Endothelial cell of umbilical vein (primary cell): ENCODE results near the gene PLAC1. TPM values are rescaled to one million over a fixed set of nuclear protein-coding genes. Genes with fewer than 3 reads are reported as not detected.

Source experiments
- BruUV-seq: library from RNA; stranded (reverse); fragments of 400-500 nt; replicated peaks from 2 replicates; lab custom pipeline; 2021; lab: Mats Ljungman, UMichigan
- CTCF ChIA-PET: fragments of 300-600, 350-600 bp; sonication (Branson Sonifier 250); formaldehyde crosslinking; loops from one replicate; lab custom pipeline; 2021; ENCODE audit warnings: antibody characterized with exemption, inconsistent platforms; lab: Charles Lee
- POLR2A ChIA-PET: fragments of 300-600, 350-600 bp; sonication (Branson Sonifier 250); formaldehyde crosslinking; loops from one replicate; lab custom pipeline; 2021; ENCODE audit warnings: antibody characterized with exemption, inconsistent platforms; lab: Charles Lee
- DNase-seq: peaks from one replicate; pipeline ENCODE4 v3.0.0-alpha.2; 2011; ENCODE audit warnings: low read depth, low spot score
- FAIRE-seq: peaks from 2 replicates; lab custom pipeline; 2011; peaks lifted over from hg19 to GRCh38; lab: Jason Lieb, UNC
- H2AFZ ChIP-seq: 2 replicates; pipeline ENCODE4 v1.6.0; 2012; ENCODE audit warnings: low read depth, low read length, control low read depth, inconsistent platforms
- H3K27ac ChIP-seq: 2 replicates; pipeline ENCODE4 v1.5.1; 2011; ENCODE audit warnings: low read depth, mild to moderate bottlenecking, control low read depth, low read length, moderate library complexity; ENCODE audit not compliant: insufficient read depth
- H3K27me3 ChIP-seq, 2 experiments: 2 replicates each; pipeline versions ENCODE4 v1.6.0 to v1.6.1; 2011; ENCODE audit warnings: low read length in 2 of 2, mixed read lengths in 1 of 2; ENCODE audit not compliant: control insufficient read depth in 2 of 2, insufficient read depth in 2 of 2
- H3K36me3 ChIP-seq, 2 experiments: 2 replicates in 1 of 2; 3 replicates in 1 of 2; pipeline ENCODE4 v1.5.1; 2011; ENCODE audit warnings: low read length in 2 of 2, mild to moderate bottlenecking in 1 of 2, moderate library complexity in 1 of 2; ENCODE audit not compliant: control insufficient read depth in 2 of 2, insufficient read depth in 2 of 2; ENCODE audit errors: extremely low read depth in 1 of 2
- H3K4me1 ChIP-seq: 3 replicates; pipeline ENCODE4 v1.5.1; 2011; ENCODE audit warnings: mild to moderate bottlenecking, low read length; ENCODE audit not compliant: control insufficient read depth, insufficient read depth; ENCODE audit errors: extremely low read depth
- H3K4me2 ChIP-seq: 2 replicates; pipeline ENCODE4 v1.6.1; 2011; ENCODE audit warnings: low read length, control low read depth, mixed read lengths; ENCODE audit not compliant: insufficient read depth
- H3K4me3 ChIP-seq, 3 experiments: fragments of 200-600 bp in 1 of 3; sonication (generic), shearing (Covaris generic) in 1 of 3; replicated peaks in 1 of 3; 2 replicates each; pipeline ENCODE4 v1.5.1; 2011 to 2016; ENCODE audit warnings: control low read depth in 3 of 3, low read length in 3 of 3, mild to moderate bottlenecking in 2 of 3, inconsistent platforms in 1 of 3, low read depth in 1 of 3, moderate library complexity in 1 of 3; ENCODE audit not compliant: insufficient read depth in 1 of 3
- H3K79me2 ChIP-seq: 2 replicates; pipeline ENCODE4 v1.6.0; 2012; ENCODE audit warnings: low read length, inconsistent platforms; ENCODE audit not compliant: control insufficient read depth, insufficient read depth
- H3K9ac ChIP-seq: replicated peaks from 2 replicates; pipeline ENCODE3; 2011; ENCODE audit warnings: low read length, control low read depth; ENCODE audit not compliant: insufficient read depth; ENCODE audit errors: extremely low read depth
- H3K9me1 ChIP-seq: replicated peaks from 3 replicates; pipeline ENCODE4 v1.6.0; 2011; ENCODE audit warnings: mild to moderate bottlenecking, low read length; ENCODE audit not compliant: control insufficient read depth, insufficient read depth; ENCODE audit errors: extremely low read depth
- H3K9me3 ChIP-seq: replicated peaks from 2 replicates; pipeline ENCODE4 v1.5.1; 2012; ENCODE audit warnings: low read length, inconsistent platforms; ENCODE audit not compliant: control insufficient read depth, insufficient read depth
- H4K20me1 ChIP-seq: replicated peaks from 2 replicates; pipeline ENCODE3; 2011; ENCODE audit warnings: mild to moderate bottlenecking, low read length; ENCODE audit not compliant: control insufficient read depth, insufficient read depth; ENCODE audit errors: extremely low read depth
- CTCF ChIP-seq, 2 donors: IDR thresholded peaks; 1 replicate in 1 of 2; 2 replicates in 1 of 2; pipeline ENCODE4 v1.5.1; 2011; ENCODE audit warnings: low read length in 2 of 2, mild to moderate bottlenecking in 2 of 2, moderate library complexity in 2 of 2, control low read depth in 1 of 2, inconsistent platforms in 1 of 2, low read depth in 1 of 2; ENCODE audit not compliant: insufficient read depth in 1 of 2; ENCODE audit errors: extremely low read depth in 1 of 2
- EZH2 ChIP-seq: IDR thresholded peaks from 2 replicates; pipeline ENCODE4 v1.6.1; 2012; ENCODE audit warnings: borderline replicate concordance, low read depth, mild to moderate bottlenecking, moderate library complexity, low read length, inconsistent platforms; ENCODE audit not compliant: severe bottlenecking
- FOS ChIP-seq: IDR thresholded peaks from 2 replicates; pipeline ENCODE4 v1.6.1; 2011; ENCODE audit warnings: mild to moderate bottlenecking, low read length, moderate library complexity, borderline replicate concordance; ENCODE audit not compliant: insufficient read depth
- GATA2 ChIP-seq: IDR thresholded peaks from 2 replicates; pipeline ENCODE4 v1.7.0; 2011; ENCODE audit warnings: low read depth, mild to moderate bottlenecking, moderate library complexity, mixed read lengths, low read length; ENCODE audit not compliant: insufficient read length, insufficient read depth
- JUN ChIP-seq: IDR thresholded peaks from 2 replicates; pipeline ENCODE4 v1.6.1; 2011; ENCODE audit warnings: borderline replicate concordance, low read depth; ENCODE audit not compliant: insufficient read length, insufficient read depth
- MAX ChIP-seq: IDR thresholded peaks from 2 replicates; pipeline ENCODE4 v1.6.1; 2011; ENCODE audit not compliant: insufficient read depth, insufficient read length
- MYC ChIP-seq: IDR thresholded peaks from one replicate; pipeline ENCODE4 v1.6.1; 2011; ENCODE audit warnings: mild to moderate bottlenecking, low read depth, low read length
- POLR2A ChIP-seq: IDR thresholded peaks from 2 replicates; pipeline ENCODE4 v1.6.1; 2012; ENCODE audit warnings: low read depth, mild to moderate bottlenecking, control low read depth, low read length
- POLR2AphosphoS5 ChIP-seq: IDR thresholded peaks from 2 replicates; pipeline ENCODE4 v1.6.1; 2012; ENCODE audit warnings: low read depth, mild to moderate bottlenecking, control low read depth, low read length, moderate library complexity; ENCODE audit not compliant: insufficient read depth
- dilution Hi-C: fragments of 300-500 bp; cut with MboI; formaldehyde crosslinking; loops from one replicate; pipeline ENCODE4 v1.15.0; 2019; ENCODE audit warnings: low sequenced_read_pairs; ENCODE audit not compliant: extremely low pct_ligation_motif_present
- intact Hi-C: fragments of 100-400 bp; cut with micrococcal nuclease; formaldehyde crosslinking; loops from one replicate; pipeline ENCODE4 v1.10.0; 2022
- polyA plus RNA-seq, 4 experiments: library from polyadenylated mRNA; depleted of rRNA in 3 of 4; stranded (reverse) in 3 of 4; unstranded in 1 of 4; fragments of >200 nt; gene quantifications; 2 replicates each; pipeline versions ENCODE4 v1.2.1 to v1.2.3, GENCODE V29; 2011 to 2012; ENCODE audit warnings: missing spikeins in 1 of 4
- total RNA-seq: library from RNA; stranded (reverse); gene quantifications from 2 replicates; pipeline ENCODE4 v1.2.3, GENCODE V29; 2021

PLAC1 gene
- total and polyA plus RNA-seq, 2 donors (not counting 3 experiments of a cell fraction or from before 2014, with no cell fraction given) = 0.58 to 2.4 TPM

- peak overlapping the region; percentile 36 for H3K4me2 ChIP-seq
- CTCF ChIA-PET = interaction anchor here (0.7 to 0.8 kb wide), 2 partner anchors 15 to 20 kb away, joined by 3 to 4 read pairs; no protein-coding TSS in a partner anchor
- TF ChIP-seq EZH2 (no peak), MAX (no peak), CTCF (IDR thresholded peaks at IDR 0.05; ENCODE audit: extremely low read depth in 1 of 2, insufficient read depth in 1 of 2, low read depth in 1 of 2, low read length in 2 of 2) (no peak), JUN (no peak), FOS (no peak), POLR2AphosphoS5 (no peak), GATA2 (no peak), POLR2A (no peak), MYC (no peak)
- BruUV-seq = no TSS peak
- no peaks in the 10 kb centered on the region for H3K9me1 ChIP-seq
- H3K27ac ChIP-seq = no peak overlapping the region
- DNase-seq (no peak), FAIRE-seq (peak; percentile 12)
- no peaks in the 10 kb centered on the region for H3K36me3 ChIP-seq
- dilution Hi-C loops (no loop called here), intact Hi-C loops (no loop called here)
- no peaks in the 10 kb centered on the region for H3K27me3 ChIP-seq
- H3K9ac ChIP-seq = no peak overlapping the region
- peaks cover 23% of the 10 kb centered on the region for H3K4me1 ChIP-seq
- no peaks in the 10 kb centered on the region for H3K79me2 ChIP-seq
- H4K20me1 ChIP-seq = no peaks in the 10 kb centered on the region
- no peak overlapping the region for H3K4me3 ChIP-seq
- H3K9me3 ChIP-seq = no peaks in the 10 kb centered on the region
- H2AFZ ChIP-seq = no peak overlapping the region
- POLR2A ChIA-PET = no interaction called here
Observed at GRCh38 chrX:134570899-134571298, 87.4 kb downstream of the PLAC1 start.
